Psoas muscle (tissue), 8 donors: ENCODE measurements around the gene DNAH2. TPM values are rescaled to one million over a fixed set of nuclear protein-coding genes. Genes with fewer than 3 reads are reported as not detected.

Source experiments
- ATAC-seq, 4 donors: fragments of 200-7000 bp; cut with Tn5 transposase; one replicate each; pipeline ENCODE4 v1.9.1; 2020; ENCODE audit warnings: moderate library complexity in 3 of 4, mild to moderate bottlenecking in 2 of 4
- DNase-seq, 2 donors: peaks; one replicate each; pipeline ENCODE4 v3.0.0-alpha.2; 2020
- H3K27ac ChIP-seq: fragments of 200-600 bp; one replicate; pipeline ENCODE4 v1.8.0; 2022
- H3K27me3 ChIP-seq, 3 donors: fragments of 200-600 bp in 1 of 3; one replicate each; pipeline versions ENCODE4 v1.6.1 to v1.8.0; 2013 to 2022; ENCODE audit warnings: low read length in 2 of 3, mild to moderate bottlenecking in 2 of 3, moderate library complexity in 1 of 3; ENCODE audit not compliant: insufficient read depth in 3 of 3
- H3K36me3 ChIP-seq, 2 donors: fragments of 200-600 bp in 1 of 2; one replicate each; pipeline versions ENCODE4 v1.6.1 to v1.8.0; 2013 to 2022; ENCODE audit warnings: low read depth in 1 of 2, mild to moderate bottlenecking in 1 of 2, moderate library complexity in 1 of 2; ENCODE audit not compliant: insufficient read depth in 1 of 2
- H3K4me1 ChIP-seq: fragments of 200-600 bp; one replicate; pipeline ENCODE4 v1.8.0; 2022
- H3K4me3 ChIP-seq: fragments of 200-600 bp; one replicate; pipeline ENCODE4 v1.8.0; 2022; ENCODE audit warnings: mild to moderate bottlenecking
- H3K9me3 ChIP-seq: fragments of 200-600 bp; one replicate; pipeline ENCODE4 v1.8.0; 2022
- WGBS, 3 donors: extraction: QIAGEN DNeasy Blood & Tissue Kit; methylation state at CpG; one replicate each; pipeline versions ENCODE4 v1.1.6 to v1.1.7; 2013; 5-methylcytosine and 5-hydroxymethylcytosine counted together
- intact Hi-C, 2 donors: fragments of 100-400 bp; cut with DNase I; formaldehyde crosslinking; loops; one replicate each; pipeline versions ENCODE4 v1.11.0 to v1.14.2; 2022
- polyA plus RNA-seq, 3 donors: library from polyadenylated mRNA; stranded (reverse); fragments of 200-250 nt; gene quantifications; one replicate each; pipeline ENCODE4 v1.2.3, GENCODE V29; 2013
- total RNA-seq, 4 donors: library from RNA; stranded (reverse); fragmentation: NEBNext Ultra II Directional in 2 of 4; extraction: Animal tissue kit (Norgen Biotek cat#: 25700) in 2 of 4; gene quantifications; one replicate each; pipeline versions ENCODE4 v1.2.1 to v1.2.4, GENCODE V29; 2021 to 2023
- TF ChIP-seq, protein P1 (sequence below): fragments of 200-600 bp; IDR thresholded peaks from one replicate; pipeline ENCODE4 v1.8.0; 2022; ENCODE audit warnings: antibody characterized with exemption
- donor health status: healthy with polysubstance abuse.
- donor health status: DM: no; HTN: no; CAD: no; lungs with moderate emphysema.
- donor health status: Bipolar disorder and iron deficiency.
- donor health status: healthy.
- donor health status: DM: yes; HTN: yes; CAD: no.
- donor health status: DM: no; HTN: no; CAD: no.
- donor health status: DM: no; HTN: no; CAD: no.
- donor health status: DM: yes; HTN: yes; CAD: no.

The DNAH2 gene
- total and polyA plus RNA-seq, 7 donors, result 0.01 to 0.10 (median 0.06) TPM

- TF ChIP-seq, protein P1, sequence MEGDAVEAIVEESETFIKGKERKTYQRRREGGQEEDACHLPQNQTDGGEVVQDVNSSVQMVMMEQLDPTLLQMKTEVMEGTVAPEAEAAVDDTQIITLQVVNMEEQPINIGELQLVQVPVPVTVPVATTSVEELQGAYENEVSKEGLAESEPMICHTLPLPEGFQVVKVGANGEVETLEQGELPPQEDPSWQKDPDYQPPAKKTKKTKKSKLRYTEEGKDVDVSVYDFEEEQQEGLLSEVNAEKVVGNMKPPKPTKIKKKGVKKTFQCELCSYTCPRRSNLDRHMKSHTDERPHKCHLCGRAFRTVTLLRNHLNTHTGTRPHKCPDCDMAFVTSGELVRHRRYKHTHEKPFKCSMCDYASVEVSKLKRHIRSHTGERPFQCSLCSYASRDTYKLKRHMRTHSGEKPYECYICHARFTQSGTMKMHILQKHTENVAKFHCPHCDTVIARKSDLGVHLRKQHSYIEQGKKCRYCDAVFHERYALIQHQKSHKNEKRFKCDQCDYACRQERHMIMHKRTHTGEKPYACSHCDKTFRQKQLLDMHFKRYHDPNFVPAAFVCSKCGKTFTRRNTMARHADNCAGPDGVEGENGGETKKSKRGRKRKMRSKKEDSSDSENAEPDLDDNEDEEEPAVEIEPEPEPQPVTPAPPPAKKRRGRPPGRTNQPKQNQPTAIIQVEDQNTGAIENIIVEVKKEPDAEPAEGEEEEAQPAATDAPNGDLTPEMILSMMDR, result no peak
- 77 to 81% (median 81%) methylated on average over 21 to 22 of the region's 22 CpGs for WGBS, 3 donors
- ATAC-seq (no peak), DNase-seq (peak in 1 of 2 donors; percentile 56)
- Histone ChIP-seq H3K27me3 (no peaks in the 10 kb centered on the region), H3K9me3 (no peaks in the 10 kb centered on the region), H3K4me1 (peaks cover 16% of the 10 kb centered on the region), H3K4me3 (no peak overlapping the region), H3K36me3 (peaks cover 7 to 59% of the 10 kb centered on the region in 2 donors), H3K27ac (peak overlapping the region; percentile 99)
- intact Hi-C loops, result loop anchor here in 1 of 2 donors (10.0 kb wide), 1 partner anchor 221 kb away; the partner anchor contains the start of gene SAT2
Measured at GRCh38 chr17:7846063-7846735, 128.7 kb downstream of the DNAH2 start.

DNA sequence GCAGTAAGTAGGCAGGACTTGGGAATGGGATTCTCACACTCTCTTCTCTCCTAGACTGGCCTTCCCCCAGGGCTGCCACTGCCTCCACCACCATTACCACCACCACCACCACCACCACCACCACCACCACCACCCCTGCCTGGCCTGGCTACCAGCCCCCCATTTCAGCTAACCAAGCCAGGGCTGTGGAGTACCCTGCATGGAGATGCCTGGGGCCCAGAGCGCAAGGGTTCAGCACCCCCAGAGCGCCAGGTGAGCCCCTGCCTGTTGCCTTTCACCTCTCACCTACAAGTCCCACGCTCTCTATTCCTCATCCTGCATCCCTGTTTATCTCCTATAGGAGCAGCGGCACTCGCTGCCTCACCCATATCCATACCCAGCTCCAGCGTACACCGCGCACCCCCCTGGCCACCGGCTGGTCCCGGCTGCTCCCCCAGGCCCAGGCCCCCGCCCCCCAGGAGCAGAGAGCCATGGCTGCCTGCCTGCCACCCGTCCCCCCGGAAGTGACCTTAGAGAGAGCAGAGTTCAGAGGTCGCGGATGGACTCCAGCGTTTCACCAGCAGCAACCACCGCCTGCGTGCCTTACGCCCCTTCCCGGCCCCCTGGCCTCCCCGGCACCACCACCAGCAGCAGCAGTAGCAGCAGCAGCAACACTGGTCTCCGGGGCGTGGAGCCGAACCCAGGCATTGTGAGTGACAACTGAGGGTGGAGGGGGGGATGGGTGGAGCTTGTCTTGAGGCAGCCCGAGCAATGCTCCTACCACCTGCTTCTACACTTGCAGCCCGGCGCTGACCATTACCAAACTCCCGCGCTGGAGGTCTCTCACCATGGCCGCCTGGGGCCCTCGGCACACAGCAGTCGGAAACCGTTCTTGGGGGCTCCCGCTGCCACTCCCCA is 129.5 kb downstream of the DNAH2 start:
- peaks cover 7 to 65% of the 10 kb centered on the region in 2 donors for H3K36me3 ChIP-seq
- no peak overlapping the region for H3K27ac ChIP-seq
- ATAC-seq (no peak), DNase-seq (peak in 1 of 2 donors; percentile 55)
- 72 to 82% (median 82%) methylated on average over 28 to 34 of the region's 34 CpGs for WGBS, 3 donors
- H3K4me1 ChIP-seq, result peaks cover 15% of the 10 kb centered on the region
- TF ChIP-seq, protein P1, result no peak
- no peaks in the 10 kb centered on the region for H3K27me3 ChIP-seq
- intact Hi-C loops, result loop anchor here in 1 of 2 donors (10.0 kb wide), 1 partner anchor 222 kb away; the partner anchor contains the start of gene SAT2
- no peak overlapping the region for H3K4me3 ChIP-seq
- no peaks in the 10 kb centered on the region for H3K9me3 ChIP-seq

DNA sequence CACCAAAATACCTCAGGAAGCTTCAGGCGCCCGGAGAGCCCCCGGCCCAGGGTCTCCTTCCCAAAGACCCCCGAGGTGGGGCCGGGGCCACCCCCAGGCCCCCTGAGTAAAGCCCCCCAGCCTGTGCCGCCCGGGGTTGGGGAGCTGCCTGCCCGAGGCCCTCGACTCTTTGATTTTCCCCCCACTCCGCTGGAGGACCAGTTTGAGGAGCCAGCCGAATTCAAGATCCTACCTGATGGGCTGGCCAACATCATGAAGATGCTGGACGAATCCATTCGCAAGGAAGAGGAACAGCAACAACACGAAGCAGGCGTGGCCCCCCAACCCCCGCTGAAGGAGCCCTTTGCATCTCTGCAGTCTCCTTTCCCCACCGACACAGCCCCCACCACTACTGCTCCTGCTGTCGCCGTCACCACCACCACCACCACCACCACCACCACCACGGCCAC is 130.6 kb downstream of the DNAH2 start:
- H3K27ac ChIP-seq, result no peak overlapping the region
- H3K27me3 ChIP-seq, result no peaks in the 10 kb centered on the region
- no peak overlapping the region for H3K4me3 ChIP-seq
- peaks cover 7 to 77% of the 10 kb centered on the region in 2 donors for H3K36me3 ChIP-seq
- TF ChIP-seq, protein P1, result no peak
- peaks cover 17% of the 10 kb centered on the region for H3K4me1 ChIP-seq
- intact Hi-C loops, result loop anchor here in 1 of 2 donors (10.0 kb wide), 1 partner anchor 223 kb away; the partner anchor contains the start of gene SAT2
- WGBS, 3 donors, result 82 to 84% (median 83%) methylated on average over 11 to 20 of the region's 20 CpGs
- no peak for ATAC-seq
- no peaks in the 10 kb centered on the region for H3K9me3 ChIP-seq
- no peak for DNase-seq

GRCh38 chr17:7848739-7849129 is 131.2 kb downstream of the DNAH2 start:
- DNase-seq (peak in 1 of 2 donors; percentile 50), ATAC-seq (no peak)
- H3K36me3 ChIP-seq, result peaks cover 9 to 82% of the 10 kb centered on the region in 2 donors
- no peaks in the 10 kb centered on the region for H3K27me3 ChIP-seq
- WGBS, 3 donors, result 85 to 89% (median 87%) methylated on average over 19 to 21 of the region's 21 CpGs
- H3K4me1 ChIP-seq, result peaks cover 17% of the 10 kb centered on the region
- no peaks in the 10 kb centered on the region for H3K9me3 ChIP-seq
- TF ChIP-seq, protein P1, result no peak
- H3K4me3 ChIP-seq, result no peak overlapping the region
- intact Hi-C loops, result loop anchor here in 1 of 2 donors (10.0 kb wide), 1 partner anchor 224 kb away; the partner anchor contains the start of gene SAT2
- no peak overlapping the region for H3K27ac ChIP-seq
